T-helper 2 cell treated with Interferon-gamma antibody and Interleukin-4, amounts not matched to agents 5 μg/mL and 100 μg/mL, for 36 hours (primary cell): Measurements from ENCODE around the gene ASXL2.

Source experiments
- DNase-seq: peaks from one replicate; pipeline ENCODE4 v3.0.0; 2021; ENCODE audit warnings: low spot score
- H3K27ac Mint-ChIP-seq: one replicate; pipeline ENCODE4 v1.8.0; 2021; ENCODE audit warnings: mild to moderate bottlenecking, mixed read lengths
- H3K27me3 Mint-ChIP-seq: one replicate; pipeline ENCODE4 v1.8.0; 2021; ENCODE audit warnings: low read depth, mixed read lengths
- H3K36me3 Mint-ChIP-seq: one replicate; pipeline ENCODE4 v1.8.0; 2021; ENCODE audit warnings: low read depth, mixed read lengths
- H3K4me1 Mint-ChIP-seq: one replicate; pipeline ENCODE4 v1.8.0; 2021; ENCODE audit warnings: low read depth, mixed read lengths
- H3K4me3 Mint-ChIP-seq: one replicate; pipeline ENCODE4 v1.8.0; 2022; ENCODE audit warnings: mild to moderate bottlenecking, moderate library complexity, mixed read lengths
- H3K9me3 Mint-ChIP-seq: one replicate; pipeline ENCODE4 v1.8.0; 2021; ENCODE audit warnings: mixed read lengths

Gene ASXL2

DNA sequence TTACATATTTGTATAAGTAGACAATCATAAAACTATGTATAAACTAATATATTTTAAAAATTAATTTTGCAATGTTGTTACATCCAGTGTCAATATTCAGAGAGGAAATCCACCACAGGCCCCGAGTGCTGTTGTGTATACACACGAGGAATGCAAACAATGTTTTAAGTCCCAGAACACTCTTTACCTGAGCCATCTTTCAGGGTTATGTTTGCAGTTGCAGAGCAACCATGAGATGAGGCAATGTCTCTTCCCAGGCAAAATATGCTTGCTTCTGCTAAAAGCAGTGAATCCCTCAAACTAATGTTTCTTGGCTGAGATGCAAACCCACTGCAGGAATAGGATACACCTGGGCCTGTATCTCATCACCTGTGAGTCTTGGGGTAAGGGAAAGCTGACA is 91.3 kb downstream of the ASXL2 start:
- no peak for DNase-seq
- no peaks in the 10 kb centered on the region for H3K27me3 Mint-ChIP-seq

DNA sequence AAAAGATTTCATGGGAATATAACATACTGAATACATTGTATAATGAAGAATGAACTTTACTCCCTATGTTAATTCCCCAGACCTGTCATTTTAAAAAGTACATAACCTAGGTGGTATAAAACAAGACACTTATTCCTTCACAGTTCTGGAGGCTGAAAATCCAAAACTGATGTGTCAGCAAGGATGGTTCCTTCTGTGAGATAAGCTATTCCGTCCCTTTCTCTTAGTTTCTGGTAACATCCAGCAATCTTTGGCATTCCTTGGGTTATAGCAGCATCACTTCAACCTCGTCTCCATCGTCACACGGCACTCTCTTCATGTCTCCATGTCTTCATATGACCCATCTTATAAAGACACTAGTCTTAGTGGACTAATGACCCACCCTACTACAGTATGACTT is 93.9 kb downstream of the ASXL2 start:
- H3K36me3 Mint-ChIP-seq, result peaks cover 45% of the 10 kb centered on the region
- peak overlapping the region; percentile 22 for H3K27ac Mint-ChIP-seq
- no peak overlapping the region for H3K4me3 Mint-ChIP-seq
- H3K27me3 Mint-ChIP-seq, result no peaks in the 10 kb centered on the region
- peaks cover 17% of the 10 kb centered on the region for H3K4me1 Mint-ChIP-seq
- no peak for DNase-seq
- H3K9me3 Mint-ChIP-seq, result no peaks in the 10 kb centered on the region

More for the DNA sequence above, 91.3 kb downstream of the ASXL2 start:
- no peak overlapping the region for H3K27ac Mint-ChIP-seq
- no peak overlapping the region for H3K4me3 Mint-ChIP-seq
- peaks cover 60% of the 10 kb centered on the region for H3K36me3 Mint-ChIP-seq
- peaks cover 4% of the 10 kb centered on the region for H3K9me3 Mint-ChIP-seq
- H3K4me1 Mint-ChIP-seq, result peaks cover 30% of the 10 kb centered on the region

DNA sequence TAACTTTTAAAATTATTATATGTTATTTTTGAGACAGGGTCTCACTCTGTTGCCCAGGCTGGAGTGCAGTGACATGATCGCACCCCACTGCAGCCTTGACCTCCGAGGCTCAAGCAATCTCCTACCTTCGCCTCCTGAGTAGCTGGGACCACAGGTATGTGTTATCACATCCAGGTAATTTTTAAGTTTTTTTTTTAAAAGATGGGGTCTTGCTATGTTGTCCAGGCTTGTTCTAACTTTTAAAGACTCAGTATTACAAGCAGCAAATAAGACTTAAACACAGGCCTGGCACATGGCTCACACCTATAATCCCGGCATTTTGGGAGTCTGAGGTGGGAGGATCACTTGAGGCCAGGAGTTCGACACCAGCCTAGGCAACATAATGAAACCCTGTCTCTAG is 101.2 kb downstream of the ASXL2 start:
- no peak for DNase-seq
- no peaks in the 10 kb centered on the region for H3K27me3 Mint-ChIP-seq
- H3K36me3 Mint-ChIP-seq, result peaks cover 24% of the 10 kb centered on the region
- H3K9me3 Mint-ChIP-seq, result no peaks in the 10 kb centered on the region
- peaks cover 11% of the 10 kb centered on the region for H3K4me1 Mint-ChIP-seq
- H3K4me3 Mint-ChIP-seq, result no peak overlapping the region
- no peak overlapping the region for H3K27ac Mint-ChIP-seq

DNA sequence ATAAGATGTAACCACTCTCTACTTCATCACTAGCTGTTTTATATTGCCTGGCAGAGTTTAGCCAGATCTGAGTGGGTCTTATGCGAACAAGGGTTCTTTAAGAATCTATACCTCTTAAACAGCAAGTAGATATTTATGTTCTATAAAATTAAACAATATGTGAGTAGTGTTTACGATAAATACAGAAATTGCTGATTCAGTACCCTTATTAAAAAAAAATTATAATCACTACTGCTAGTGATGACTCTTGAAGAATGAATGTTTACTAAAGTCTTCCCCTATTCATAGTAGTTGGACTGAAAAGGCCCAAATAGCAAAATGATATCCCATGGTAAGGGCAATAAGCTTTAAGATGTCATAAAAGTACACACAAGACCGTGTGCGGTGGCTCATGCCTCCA is 106.2 kb downstream of the ASXL2 start:
- Mint-ChIP-seq H3K4me1 (peaks cover 12% of the 10 kb centered on the region), H3K27me3 (no peaks in the 10 kb centered on the region), H3K36me3 (peaks cover 43% of the 10 kb centered on the region), H3K27ac (no peak overlapping the region), H3K9me3 (no peaks in the 10 kb centered on the region), H3K4me3 (no peak overlapping the region)
- DNase-seq, result no peak

DNA sequence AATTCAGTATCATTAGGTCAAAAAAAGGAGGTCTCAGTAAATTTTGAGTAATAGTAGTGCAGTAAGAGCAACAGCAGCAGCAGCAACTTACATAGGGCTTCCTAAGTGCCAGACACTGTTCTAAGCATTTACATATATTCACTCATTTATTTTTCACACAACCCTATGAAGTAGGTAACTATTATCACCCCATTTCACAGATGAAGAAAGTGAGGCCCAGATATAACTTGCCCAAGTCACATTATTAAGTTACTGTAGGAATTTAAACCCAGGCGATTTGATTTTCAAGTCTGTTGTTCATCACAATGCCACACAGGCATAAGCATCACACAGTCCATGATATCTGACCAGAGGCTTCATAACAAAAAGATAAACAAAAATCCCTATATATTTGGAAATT is 114.7 kb downstream of the ASXL2 start:
- DNase-seq, result no peak
- H3K36me3 Mint-ChIP-seq, result peaks cover 49% of the 10 kb centered on the region
- H3K4me3 Mint-ChIP-seq, result no peak overlapping the region
- no peaks in the 10 kb centered on the region for H3K27me3 Mint-ChIP-seq
- no peaks in the 10 kb centered on the region for H3K9me3 Mint-ChIP-seq
- H3K27ac Mint-ChIP-seq, result no peak overlapping the region
- peaks cover 24% of the 10 kb centered on the region for H3K4me1 Mint-ChIP-seq

DNA sequence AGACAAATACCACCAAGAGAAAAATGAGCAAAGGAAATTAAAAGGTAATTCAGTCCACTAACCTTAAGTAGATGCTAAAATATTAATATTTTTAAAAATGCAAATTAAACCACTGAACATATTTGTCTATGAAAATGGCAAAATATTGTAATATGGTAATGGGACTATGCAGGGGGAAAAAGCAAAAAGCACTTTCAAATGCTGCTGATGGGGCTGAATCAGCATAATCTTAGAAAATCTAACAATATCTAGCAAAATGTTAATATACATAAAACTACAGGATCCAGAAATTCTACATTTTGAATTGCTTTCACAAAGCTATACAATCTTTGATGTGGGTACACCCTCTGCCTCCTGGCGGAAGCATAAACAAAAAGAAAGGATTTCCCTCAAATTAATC is 118.0 kb downstream of the ASXL2 start:
- H3K36me3 Mint-ChIP-seq, result peaks cover 50% of the 10 kb centered on the region
- no peaks in the 10 kb centered on the region for H3K27me3 Mint-ChIP-seq
- no peak overlapping the region for H3K4me3 Mint-ChIP-seq
- no peaks in the 10 kb centered on the region for H3K9me3 Mint-ChIP-seq
- peaks cover 14% of the 10 kb centered on the region for H3K4me1 Mint-ChIP-seq
- DNase-seq, result no peak
- H3K27ac Mint-ChIP-seq, result no peak overlapping the region

DNA sequence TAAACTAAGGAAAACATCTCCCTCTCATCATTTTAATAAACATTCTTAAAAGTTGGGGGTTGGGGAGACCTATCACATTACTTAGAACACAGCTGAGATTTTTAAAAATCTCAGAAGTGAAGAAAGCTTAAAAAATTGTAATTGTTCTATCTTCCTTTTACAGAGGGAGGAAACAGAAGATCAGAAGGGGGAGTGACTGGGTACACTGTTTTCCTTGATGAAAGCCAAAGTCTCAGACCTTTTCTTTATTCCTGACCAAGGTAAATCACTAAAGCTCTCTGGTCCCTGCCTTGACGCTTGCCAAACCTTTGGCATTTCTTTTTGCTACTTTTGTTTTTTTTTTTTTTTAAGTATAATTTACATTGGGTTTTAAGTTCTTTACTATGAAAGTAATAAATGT is 119.9 kb downstream of the ASXL2 start:
- DNase-seq, result no peak
- Mint-ChIP-seq H3K9me3 (no peaks in the 10 kb centered on the region), H3K4me1 (peaks cover 25% of the 10 kb centered on the region), H3K27ac (no peak overlapping the region), H3K36me3 (peaks cover 57% of the 10 kb centered on the region), H3K27me3 (no peaks in the 10 kb centered on the region), H3K4me3 (no peak overlapping the region)

DNA sequence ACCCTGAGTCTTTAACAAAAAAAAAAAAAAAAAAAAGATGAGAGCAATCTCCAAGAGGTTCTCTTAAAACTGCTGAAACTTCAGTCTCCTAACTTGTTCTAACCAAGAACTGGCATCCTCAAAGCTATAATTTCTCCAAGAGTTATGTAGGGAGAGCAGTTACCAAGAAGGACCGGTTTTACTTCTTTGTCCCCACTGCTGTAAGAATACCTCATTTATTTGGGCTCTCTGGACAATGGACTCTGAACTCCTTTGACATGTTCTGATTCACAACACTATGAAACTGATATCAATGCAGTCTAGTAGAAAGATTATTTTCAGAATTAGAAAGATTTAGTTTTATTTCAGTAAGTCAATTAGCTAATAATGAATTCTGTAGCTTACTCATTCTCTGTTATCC is 120.4 kb downstream of the ASXL2 start:
- H3K27ac Mint-ChIP-seq, result no peak overlapping the region
- no peak for DNase-seq
- H3K9me3 Mint-ChIP-seq, result no peaks in the 10 kb centered on the region
- peaks cover 59% of the 10 kb centered on the region for H3K36me3 Mint-ChIP-seq
- peaks cover 27% of the 10 kb centered on the region for H3K4me1 Mint-ChIP-seq
- H3K4me3 Mint-ChIP-seq, result no peak overlapping the region
- no peaks in the 10 kb centered on the region for H3K27me3 Mint-ChIP-seq

DNA sequence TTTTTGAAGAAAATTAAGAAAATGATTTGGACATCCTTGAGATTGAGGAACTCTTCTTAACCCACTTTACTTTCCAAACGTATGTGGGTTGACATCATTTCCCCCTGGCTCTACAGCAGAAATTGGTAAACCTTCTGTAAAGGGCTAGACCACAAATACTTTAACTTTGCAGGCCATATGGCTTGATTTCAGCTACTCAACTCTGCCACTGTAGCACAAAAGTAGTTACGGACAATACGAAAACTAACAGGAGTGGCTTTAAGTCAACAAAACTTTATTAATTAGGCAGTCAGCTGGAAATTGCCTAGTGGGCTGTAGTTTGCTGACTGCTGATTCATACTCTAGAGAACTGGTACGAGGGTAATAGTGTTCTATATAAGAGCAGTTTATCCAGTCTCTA is 121.8 kb downstream of the ASXL2 start:
- H3K27ac Mint-ChIP-seq, result no peak overlapping the region
- DNase-seq, result no peak
- peaks cover 22% of the 10 kb centered on the region for H3K4me1 Mint-ChIP-seq
- H3K9me3 Mint-ChIP-seq, result no peaks in the 10 kb centered on the region
- H3K4me3 Mint-ChIP-seq, result no peak overlapping the region
- H3K36me3 Mint-ChIP-seq, result peaks cover 64% of the 10 kb centered on the region
- no peaks in the 10 kb centered on the region for H3K27me3 Mint-ChIP-seq

DNA sequence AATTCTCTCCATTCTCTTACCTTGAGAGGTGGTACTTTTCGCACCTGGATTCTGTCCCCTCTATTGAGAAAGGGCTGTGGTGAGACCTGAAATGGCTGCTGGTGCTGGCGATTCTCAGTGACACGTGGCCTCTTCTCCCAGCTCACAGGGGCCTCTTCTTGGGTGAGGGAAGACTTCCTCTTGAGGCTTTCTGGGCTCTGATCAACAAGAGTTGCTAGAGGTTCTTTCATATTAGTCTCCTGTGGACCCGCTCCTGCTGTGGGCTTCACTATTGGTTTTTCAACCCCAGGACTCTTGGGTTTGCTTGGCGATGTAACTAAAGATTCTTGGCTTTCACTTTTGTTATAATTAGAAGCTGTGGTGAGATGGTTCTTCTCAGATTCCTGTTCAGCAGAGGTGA is 128.6 kb downstream of the ASXL2 start:
- Mint-ChIP-seq H3K4me3 (no peak overlapping the region), H3K9me3 (no peaks in the 10 kb centered on the region), H3K27ac (peak overlapping the region; percentile 70), H3K27me3 (no peaks in the 10 kb centered on the region), H3K36me3 (peaks cover 62% of the 10 kb centered on the region), H3K4me1 (peaks cover 24% of the 10 kb centered on the region)
- DNase-seq, result no peak

DNA sequence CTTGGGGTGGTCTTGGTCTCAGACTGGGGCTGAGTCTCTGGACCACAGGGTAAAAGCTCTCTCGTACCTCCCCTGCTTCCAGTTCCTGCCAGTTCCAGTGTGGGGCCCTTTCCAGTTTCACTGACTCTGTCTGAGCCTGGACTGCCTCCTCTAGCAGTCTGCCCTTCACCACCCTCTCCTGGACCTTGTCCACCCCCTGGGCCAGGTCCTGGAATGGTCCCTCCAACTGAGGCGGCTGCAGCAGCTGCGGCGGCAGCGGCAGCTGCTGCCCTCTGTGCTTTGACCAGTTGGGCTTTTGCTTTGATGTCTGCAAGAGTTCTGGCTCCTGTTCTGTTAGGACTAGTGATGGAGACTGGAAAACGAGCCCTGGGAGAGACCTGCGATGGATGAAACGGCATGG is 134.2 kb downstream of the ASXL2 start:
- peaks cover 52% of the 10 kb centered on the region for H3K36me3 Mint-ChIP-seq
- no peak for DNase-seq
- H3K4me3 Mint-ChIP-seq, result no peak overlapping the region
- peaks cover 23% of the 10 kb centered on the region for H3K4me1 Mint-ChIP-seq
- peak overlapping the region; percentile 82 for H3K27ac Mint-ChIP-seq
- no peaks in the 10 kb centered on the region for H3K27me3 Mint-ChIP-seq
- H3K9me3 Mint-ChIP-seq, result no peaks in the 10 kb centered on the region

DNA sequence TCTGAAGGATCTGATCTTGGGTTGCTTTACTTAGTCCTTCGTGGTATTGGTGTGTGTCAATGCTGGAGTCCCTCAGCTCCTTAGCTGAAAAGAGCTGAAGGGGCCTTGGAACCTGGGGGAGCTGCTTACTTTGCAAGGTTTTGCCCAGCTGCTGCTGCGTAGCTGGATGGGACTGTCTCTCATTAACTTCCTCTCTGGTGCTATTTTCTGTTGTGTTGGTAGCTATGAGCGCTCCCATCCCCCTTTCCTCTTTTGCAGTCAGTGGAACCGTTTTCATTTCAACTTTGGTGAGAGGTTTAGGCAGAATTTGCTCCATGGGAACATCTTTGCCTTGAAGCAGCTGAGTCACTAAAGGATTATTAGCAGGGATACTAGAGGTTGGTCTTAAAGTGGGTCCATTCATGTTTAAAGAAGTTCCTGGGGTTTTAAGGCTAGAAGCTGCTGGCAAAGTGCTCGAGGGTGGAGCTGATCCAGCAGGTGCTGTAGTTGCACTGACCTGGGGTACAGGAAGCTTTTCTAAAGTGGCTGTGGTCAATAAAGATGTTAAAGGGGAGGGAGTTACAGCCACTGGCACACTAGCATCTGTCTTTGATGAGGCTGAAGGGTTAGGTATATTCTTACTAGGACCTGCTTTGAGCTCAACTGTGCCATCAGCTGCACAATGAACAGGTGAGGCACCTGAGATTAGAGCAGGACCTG is 135.0 kb downstream of the ASXL2 start:
- Mint-ChIP-seq H3K4me3 (peak overlapping the region; percentile 37), H3K27ac (peak overlapping the region; percentile 82), H3K4me1 (peaks cover 23% of the 10 kb centered on the region), H3K36me3 (peaks cover 47% of the 10 kb centered on the region), H3K9me3 (no peaks in the 10 kb centered on the region), H3K27me3 (no peaks in the 10 kb centered on the region)
- no peak for DNase-seq

DNA sequence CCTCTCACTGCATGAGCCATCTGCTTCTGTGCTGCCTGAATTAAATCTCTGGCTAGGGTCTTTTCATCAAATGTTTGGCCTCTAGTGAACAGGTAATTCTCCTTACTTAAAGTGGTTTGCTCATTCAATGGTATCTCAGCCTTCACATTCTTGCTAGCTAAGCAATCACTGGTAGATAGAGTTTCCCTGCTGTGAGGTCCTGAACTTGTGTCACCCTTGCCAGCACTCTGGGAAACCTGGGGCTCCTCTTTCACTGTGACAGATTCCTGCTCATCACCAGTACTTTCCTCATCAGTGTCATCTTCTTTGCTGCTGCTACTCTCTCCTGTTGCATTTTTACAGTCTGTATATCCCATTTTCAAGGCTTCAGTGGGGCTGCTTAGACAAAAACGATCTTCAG is 135.8 kb downstream of the ASXL2 start:
- H3K4me1 Mint-ChIP-seq, result peaks cover 23% of the 10 kb centered on the region
- no peak for DNase-seq
- H3K36me3 Mint-ChIP-seq, result peaks cover 42% of the 10 kb centered on the region
- no peaks in the 10 kb centered on the region for H3K9me3 Mint-ChIP-seq
- no peak overlapping the region for H3K27ac Mint-ChIP-seq
- H3K4me3 Mint-ChIP-seq, result no peak overlapping the region
- no peaks in the 10 kb centered on the region for H3K27me3 Mint-ChIP-seq

DNA sequence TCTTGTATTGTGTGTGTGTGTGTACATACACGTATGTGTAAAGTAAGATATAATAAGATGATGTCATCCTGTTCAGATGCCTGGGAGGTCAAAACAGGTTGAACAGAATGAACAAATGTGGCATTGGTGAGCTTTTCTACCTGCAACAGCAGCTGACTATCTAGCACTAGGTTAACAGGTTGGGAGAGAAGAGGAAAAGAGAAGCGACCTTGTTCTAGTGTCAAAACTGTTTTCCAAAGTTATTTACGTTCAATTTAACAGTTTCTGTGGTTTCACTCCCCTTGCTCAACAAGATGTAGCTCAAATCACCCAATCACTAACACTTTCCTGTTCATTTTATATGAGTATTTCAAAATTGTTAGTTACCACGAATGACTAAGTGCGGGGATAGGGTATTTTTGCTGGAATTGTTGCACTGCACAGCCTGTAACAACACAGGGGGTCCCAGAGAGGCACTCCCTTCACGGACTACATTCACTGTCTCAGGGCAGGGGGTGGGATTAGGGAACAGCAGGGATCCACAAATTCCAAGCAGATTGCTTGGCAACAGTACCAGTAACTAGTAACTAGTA is 137.4 kb downstream of the ASXL2 start:
- peak overlapping the region; percentile 24 for H3K27ac Mint-ChIP-seq
- H3K4me1 Mint-ChIP-seq, result peaks cover 23% of the 10 kb centered on the region
- no peak for DNase-seq
- peaks cover 47% of the 10 kb centered on the region for H3K36me3 Mint-ChIP-seq
- no peaks in the 10 kb centered on the region for H3K9me3 Mint-ChIP-seq
- no peaks in the 10 kb centered on the region for H3K27me3 Mint-ChIP-seq
- no peak overlapping the region for H3K4me3 Mint-ChIP-seq
